Measurements from ENCODE around the gene SIK2. TPM values are rescaled to one million over a fixed set of nuclear protein-coding genes. Genes with fewer than 3 reads are reported as not detected.

Gene SIK2
- total and polyA plus RNA-seq, 2 donors from 2014 or later = 6.4 to 40.1 TPM

DNA sequence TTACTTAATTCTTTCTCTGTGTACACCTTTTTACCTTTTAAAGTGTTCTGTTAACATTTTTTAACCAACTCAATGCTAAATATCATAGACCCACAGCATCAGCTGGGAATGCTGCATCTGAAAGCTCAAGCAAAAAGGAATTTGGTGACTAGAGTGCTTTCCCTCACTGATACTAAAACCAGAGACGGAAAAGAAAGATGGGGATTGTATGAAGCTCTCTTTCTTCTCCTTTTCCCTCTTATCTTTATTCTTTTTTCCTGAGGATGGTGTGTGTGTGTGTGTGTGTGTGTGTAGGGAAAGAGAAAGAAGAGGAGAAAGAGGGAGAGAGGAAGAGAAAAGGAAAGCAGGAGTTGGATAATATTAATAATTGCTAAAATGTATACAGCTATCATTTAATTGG lies 4.1 kb upstream of the SIK2 start:
- Histone ChIP-seq H3K9ac (ENCODE audit: low read length in 3 of 3) (no peak overlapping the region), H3K4me1 (ENCODE audit: control insufficient read depth in 2 of 3, insufficient read depth in 2 of 3, low read depth in 1 of 3, low read length in 3 of 3) (peaks cover 0 to 3% (median 0%) of the 10 kb centered on the region in 3 donors), H3K9me3 (ENCODE audit: control insufficient read depth in 2 of 3, insufficient read depth in 1 of 3, low read length in 3 of 3) (no peaks in the 10 kb centered on the region), H3K4me3 (ENCODE audit: low read length in 3 of 3) (peak overlapping the region in 1 of 3 donors; percentile 33), H3K36me3 (ENCODE audit: control insufficient read depth in 2 of 3, insufficient read depth in 3 of 3, low read length in 3 of 3) (no peaks in the 10 kb centered on the region), H3K27ac (ENCODE audit: low read depth in 2 of 2, low read length in 2 of 2) (no peak overlapping the region), H3K27me3 (ENCODE audit: control insufficient read depth, insufficient read depth, low read length) (no peaks in the 10 kb centered on the region)
- TF ChIP-seq, protein P1, sequence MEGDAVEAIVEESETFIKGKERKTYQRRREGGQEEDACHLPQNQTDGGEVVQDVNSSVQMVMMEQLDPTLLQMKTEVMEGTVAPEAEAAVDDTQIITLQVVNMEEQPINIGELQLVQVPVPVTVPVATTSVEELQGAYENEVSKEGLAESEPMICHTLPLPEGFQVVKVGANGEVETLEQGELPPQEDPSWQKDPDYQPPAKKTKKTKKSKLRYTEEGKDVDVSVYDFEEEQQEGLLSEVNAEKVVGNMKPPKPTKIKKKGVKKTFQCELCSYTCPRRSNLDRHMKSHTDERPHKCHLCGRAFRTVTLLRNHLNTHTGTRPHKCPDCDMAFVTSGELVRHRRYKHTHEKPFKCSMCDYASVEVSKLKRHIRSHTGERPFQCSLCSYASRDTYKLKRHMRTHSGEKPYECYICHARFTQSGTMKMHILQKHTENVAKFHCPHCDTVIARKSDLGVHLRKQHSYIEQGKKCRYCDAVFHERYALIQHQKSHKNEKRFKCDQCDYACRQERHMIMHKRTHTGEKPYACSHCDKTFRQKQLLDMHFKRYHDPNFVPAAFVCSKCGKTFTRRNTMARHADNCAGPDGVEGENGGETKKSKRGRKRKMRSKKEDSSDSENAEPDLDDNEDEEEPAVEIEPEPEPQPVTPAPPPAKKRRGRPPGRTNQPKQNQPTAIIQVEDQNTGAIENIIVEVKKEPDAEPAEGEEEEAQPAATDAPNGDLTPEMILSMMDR (IDR thresholded peaks at IDR 0.05; ENCODE audit: borderline replicate concordance, extremely low read depth, insufficient read depth) = no peak
- FAIRE-seq (no peak), DNase-seq (no peak)
- intact Hi-C loops (cut with DNase I) = no loop called here

DNA sequence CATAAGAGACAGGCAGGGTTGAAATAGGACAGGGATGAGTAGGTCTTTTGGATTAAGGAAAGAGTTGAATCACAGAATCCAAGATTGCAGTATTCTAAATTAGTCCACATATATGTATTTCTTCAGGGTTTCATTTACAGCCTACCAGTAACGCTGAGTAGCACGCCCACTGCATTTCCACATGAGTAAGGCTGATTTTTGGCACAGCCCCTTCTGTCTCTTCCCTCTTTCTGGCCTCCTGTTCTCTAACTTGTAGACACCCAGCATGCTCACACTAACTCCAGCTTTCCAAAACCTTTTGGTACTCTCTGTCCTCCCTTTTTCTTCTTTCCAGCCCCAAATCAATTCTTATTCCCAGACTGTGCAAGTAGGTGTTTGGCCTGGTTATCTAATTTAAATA lies 3.7 kb upstream of the SIK2 start:
- FAIRE-seq = no peak
- Histone ChIP-seq H3K27ac (ENCODE audit: low read depth in 2 of 2, low read length in 2 of 2) (no peak overlapping the region), H3K4me1 (ENCODE audit: control insufficient read depth in 2 of 3, insufficient read depth in 2 of 3, low read depth in 1 of 3, low read length in 3 of 3) (peaks cover 0 to 3% (median 0%) of the 10 kb centered on the region in 3 donors), H3K36me3 (ENCODE audit: control insufficient read depth in 2 of 3, insufficient read depth in 3 of 3, low read length in 3 of 3) (no peaks in the 10 kb centered on the region), H3K27me3 (ENCODE audit: control insufficient read depth, insufficient read depth, low read length) (no peaks in the 10 kb centered on the region), H3K9ac (ENCODE audit: low read length in 3 of 3) (no peak overlapping the region), H3K4me3 (ENCODE audit: low read length in 3 of 3) (no peak overlapping the region), H3K9me3 (ENCODE audit: control insufficient read depth in 2 of 3, insufficient read depth in 1 of 3, low read length in 3 of 3) (no peaks in the 10 kb centered on the region)
- peak in 1 of 5 donors; percentile 61 for DNase-seq
- TF ChIP-seq, protein P1 (IDR thresholded peaks at IDR 0.05; ENCODE audit: borderline replicate concordance, extremely low read depth, insufficient read depth) = no peak
- intact Hi-C loops (cut with DNase I) = no loop called here

DNA sequence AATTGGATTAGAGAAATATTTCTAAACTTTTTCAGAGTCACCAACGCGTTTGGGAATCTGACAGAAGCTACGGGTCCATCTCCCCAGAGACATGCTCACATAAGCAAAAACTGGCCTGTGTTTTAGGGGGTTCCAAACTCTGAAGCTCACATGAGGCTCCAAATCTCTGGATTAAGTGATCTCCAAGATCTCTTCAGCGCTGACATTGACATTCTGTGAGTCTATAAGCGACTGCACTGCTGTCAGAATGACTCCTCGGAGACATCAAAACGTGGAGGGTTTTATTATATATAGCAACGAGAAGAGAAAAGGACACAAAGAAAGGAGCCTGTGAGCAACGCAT lies 642 bp upstream of the SIK2 start:
- TF ChIP-seq, protein P1 (IDR thresholded peaks at IDR 0.05; ENCODE audit: borderline replicate concordance, extremely low read depth, insufficient read depth) = no peak
- peak overlapping the region; percentile 8 to 62 (median 57) for H3K4me3 ChIP-seq (ENCODE audit: low read length in 3 of 3)
- no peaks in the 10 kb centered on the region for H3K9me3 ChIP-seq (ENCODE audit: control insufficient read depth in 2 of 3, insufficient read depth in 1 of 3, low read length in 3 of 3)
- H3K27ac ChIP-seq (ENCODE audit: low read depth in 2 of 2, low read length in 2 of 2) = peak overlapping the region; percentile 53 to 90
- FAIRE-seq = no peak
- no peaks in the 10 kb centered on the region for H3K27me3 ChIP-seq (ENCODE audit: control insufficient read depth, insufficient read depth, low read length)
- no peak for DNase-seq
- intact Hi-C loops (cut with DNase I) = loop anchor here (5.0 to 10.0 kb wide), 2 partner anchors 176 to 243 kb away; no protein-coding TSS in a partner anchor
- H3K9ac ChIP-seq (ENCODE audit: low read length in 3 of 3) = peak overlapping the region; percentile 41 to 70 (median 45)
- peaks cover 0 to 6% (median 3%) of the 10 kb centered on the region in 3 donors for H3K4me1 ChIP-seq (ENCODE audit: control insufficient read depth in 2 of 3, insufficient read depth in 2 of 3, low read depth in 1 of 3, low read length in 3 of 3)
- no peaks in the 10 kb centered on the region for H3K36me3 ChIP-seq (ENCODE audit: control insufficient read depth in 2 of 3, insufficient read depth in 3 of 3, low read length in 3 of 3)

All from kidney (tissue), 14 donors.